ENCODE measurements around the gene CRLF2.
"Not testable (repeated sequence)": the region's sequence is repeated elsewhere in the genome, so short reads cannot be mapped to it uniquely, and the experiment has no call there.

Gene CRLF2

DNA sequence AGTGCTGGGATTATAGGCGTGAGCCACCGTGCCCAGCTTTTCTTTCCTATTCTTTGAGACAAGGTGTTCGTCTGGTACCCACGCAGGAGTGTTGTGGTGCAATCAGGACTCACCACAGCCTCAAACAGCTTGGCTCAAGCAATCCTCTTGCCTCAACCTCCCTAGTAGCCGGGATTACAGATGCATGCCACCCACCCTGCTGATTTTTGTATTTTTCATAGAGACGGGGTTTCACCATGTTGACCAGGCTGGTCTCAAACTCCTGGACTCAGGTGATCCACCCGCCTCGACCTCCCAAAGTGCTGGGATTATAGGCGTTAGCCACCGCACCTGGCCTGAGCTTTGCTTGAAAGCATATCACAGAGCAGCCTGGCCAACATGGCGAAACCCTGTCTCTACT lies 1.5 kb upstream of the CRLF2 start:
- DNase-seq: no peak

DNA sequence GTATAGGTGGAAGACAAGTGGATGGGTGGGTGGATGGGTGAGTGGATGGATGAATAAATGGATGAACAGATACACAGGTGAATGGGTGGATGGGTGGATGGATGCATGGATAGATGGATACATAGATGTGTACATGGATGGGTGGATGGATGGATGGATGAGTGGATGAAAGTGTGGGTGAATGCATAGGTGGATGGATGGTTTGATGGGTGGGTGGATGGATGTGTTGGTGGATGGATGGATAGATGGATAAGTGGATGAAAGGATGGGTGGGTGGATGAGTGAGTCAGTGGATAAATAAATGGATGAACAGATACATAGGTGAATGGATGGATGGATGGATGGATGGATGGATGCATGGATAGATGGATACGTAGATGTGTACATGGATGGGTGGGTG lies 1.6 kb downstream of the CRLF2 start:
- DNase-seq: no peak

DNA sequence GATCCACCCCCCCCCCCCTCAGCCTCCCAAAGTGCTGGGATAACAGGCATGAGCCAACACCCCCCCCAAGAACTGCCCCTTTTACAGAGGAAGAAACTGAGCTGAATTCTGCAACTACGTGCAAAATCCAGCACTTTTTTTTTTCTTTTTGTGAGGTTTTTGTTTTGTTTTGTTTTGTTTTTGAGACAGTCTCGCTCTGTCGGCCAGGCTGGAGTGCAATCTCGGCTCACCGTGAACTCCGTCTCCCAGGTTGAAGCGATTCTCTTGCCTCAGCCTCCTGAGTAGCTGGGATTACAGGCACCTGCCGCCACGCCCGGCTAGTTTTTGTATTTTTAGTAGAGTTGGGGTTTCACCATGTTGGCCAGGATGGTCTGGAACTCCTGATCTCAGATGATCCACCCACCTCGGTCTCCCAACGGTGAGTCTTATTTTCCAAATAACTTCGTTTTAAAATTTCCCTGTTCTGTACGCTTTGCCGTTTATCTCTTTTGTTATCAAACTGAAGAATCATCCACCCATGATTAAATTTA lies 4.9 kb downstream of the CRLF2 start:
- no peak for DNase-seq

DNA sequence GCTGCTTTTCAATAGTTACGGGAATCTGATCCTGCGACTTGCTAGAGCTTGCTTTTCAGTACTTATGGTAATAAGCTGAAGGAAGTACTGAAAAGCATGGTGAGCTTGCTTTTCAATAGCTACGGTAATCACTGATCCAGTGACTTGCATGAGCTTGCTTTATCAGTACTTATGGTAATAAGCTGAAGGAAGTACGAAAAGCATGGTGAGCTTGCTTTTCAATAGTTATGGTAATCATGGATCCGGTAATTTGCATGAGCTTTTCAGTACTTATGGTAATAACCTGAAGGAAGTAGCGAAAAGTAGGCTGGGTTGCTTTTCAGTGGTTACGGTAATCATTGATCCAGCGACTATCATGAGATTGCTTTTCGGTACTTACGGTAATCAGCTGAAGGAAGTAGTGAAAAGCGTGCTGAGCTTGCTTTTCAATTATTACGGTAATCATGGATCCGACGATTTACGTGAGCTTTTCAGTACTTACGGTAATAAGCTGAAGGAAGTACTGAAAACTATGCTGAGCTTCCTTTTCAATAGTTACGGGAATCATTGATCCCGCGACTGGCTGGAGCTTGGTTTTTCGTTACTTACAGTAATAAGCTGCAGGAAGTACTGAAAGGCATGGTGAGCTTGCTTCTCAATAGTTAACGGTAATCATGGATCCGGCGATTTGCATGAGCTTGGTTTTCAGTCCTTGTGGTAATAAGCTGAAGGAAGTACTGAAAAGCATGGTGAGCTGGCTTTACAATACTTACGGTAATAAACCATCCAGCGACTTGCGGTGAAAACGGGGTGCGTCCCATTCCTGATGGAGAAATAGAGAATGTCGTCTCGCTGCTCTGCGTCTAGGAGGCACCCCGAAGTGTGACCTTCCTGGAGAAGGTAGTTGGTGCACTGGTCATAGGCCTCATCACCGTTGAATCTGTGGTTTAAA lies 6.5 kb downstream of the CRLF2 start:
- DNase-seq: no peak

DNA sequence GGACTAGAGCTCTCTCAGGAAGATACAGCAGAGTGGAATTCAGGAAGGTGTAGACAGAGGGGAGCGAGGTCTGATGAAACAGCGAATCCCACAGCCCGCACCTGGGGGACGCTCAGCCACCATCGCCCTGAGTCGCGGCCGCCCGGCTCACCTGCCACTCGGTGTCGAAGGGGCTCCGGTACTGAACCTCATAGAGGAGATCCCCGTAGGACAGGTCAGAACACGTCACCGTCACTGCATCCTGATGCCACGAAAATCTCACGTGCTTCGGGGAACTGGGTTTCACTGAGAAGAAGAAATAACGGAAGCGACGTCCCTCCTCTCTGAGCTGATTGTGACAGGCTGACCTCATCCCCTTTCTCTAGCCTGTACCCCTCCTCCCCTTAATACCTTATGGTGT lies 10.2 kb downstream of the CRLF2 start:
- DNase-seq: no peak

DNA sequence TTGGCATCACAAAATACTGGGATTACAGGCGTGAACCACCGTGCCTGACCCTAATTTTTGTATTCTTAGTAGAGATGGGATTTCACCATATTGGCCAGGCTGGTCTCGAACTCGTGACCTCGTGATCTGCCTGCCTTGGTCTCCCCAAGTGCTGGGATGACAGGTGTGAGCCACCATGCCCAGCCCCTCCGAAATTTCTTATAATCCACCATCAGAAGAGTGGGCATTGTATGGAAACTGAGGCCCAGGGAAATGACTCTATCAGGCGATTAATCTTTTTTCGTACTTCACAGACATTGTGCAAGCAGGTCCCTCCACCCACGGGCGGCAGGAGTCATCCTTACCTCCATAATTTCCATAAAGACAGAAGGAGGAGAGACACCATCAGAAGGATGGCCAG lies 16.0 kb downstream of the CRLF2 start:
- DNase-seq: no peak

DNA sequence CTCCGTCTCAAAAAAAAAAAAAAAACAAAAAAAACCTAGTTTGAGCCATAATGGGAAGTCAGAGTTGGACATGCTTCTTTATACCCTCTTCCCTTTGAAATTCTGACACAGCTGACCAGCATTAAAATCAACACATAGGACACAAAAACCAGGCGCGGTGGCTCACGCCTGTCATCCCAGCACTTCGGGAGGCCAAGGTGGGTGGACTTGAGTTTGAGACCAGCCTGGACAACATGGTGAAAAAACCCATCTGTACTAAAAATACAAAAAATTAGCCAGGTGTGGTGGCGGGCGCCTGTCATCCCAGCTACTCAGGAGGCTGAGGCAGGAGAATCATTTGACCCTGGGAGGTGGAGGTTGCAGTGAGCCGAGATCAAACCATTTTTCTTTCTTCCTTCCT lies 20.3 kb downstream of the CRLF2 start:
- DNase-seq: not testable (repeated sequence)

DNA sequence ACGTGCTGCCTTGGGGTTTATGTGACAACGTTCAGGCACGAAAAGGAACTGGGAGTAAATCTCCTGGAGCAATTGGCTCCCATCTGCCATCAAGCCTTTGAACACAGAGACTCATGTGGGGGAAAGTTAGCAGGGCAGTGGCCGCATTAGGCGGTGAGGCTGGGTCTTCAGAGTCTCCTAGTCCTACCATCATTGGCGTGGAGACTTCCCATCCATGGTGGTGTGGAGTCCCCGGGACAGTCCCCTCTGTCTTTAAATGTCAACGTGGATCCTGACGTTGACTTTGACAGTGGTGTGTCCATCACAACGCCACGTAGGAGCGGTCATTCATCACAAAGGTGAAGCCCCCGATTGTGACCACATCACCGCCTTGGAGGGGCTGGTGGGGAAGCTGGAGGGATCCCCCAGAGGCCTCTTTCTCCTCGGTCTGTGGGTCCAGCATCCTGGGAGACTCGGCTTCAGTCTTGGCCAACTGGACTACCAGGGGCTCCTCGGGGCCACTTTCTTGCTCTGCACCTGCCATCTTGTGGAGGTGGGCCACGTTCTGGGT lies 21.8 kb downstream of the CRLF2 start:
- no peak for DNase-seq

DNA sequence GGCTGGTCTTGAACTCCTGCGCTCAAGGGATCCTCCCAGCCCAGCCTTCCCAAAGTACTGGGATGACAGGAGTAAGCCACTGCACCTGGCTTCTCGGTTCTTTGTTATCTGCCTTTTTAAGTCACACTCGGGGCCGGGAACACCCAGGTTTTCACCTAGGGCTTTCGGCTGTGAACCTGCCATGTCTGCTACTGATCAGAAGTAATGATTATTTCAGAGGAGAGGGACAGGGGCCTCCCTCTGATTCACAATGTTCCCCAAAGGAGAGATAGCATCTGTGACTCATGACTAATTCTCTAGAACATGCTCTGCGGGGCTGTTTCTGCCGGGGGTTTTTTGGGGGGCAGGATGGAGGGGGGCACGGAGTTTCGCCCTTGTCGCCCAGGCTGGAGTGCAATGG lies 26.9 kb downstream of the CRLF2 start:
- DNase-seq: no peak

DNA sequence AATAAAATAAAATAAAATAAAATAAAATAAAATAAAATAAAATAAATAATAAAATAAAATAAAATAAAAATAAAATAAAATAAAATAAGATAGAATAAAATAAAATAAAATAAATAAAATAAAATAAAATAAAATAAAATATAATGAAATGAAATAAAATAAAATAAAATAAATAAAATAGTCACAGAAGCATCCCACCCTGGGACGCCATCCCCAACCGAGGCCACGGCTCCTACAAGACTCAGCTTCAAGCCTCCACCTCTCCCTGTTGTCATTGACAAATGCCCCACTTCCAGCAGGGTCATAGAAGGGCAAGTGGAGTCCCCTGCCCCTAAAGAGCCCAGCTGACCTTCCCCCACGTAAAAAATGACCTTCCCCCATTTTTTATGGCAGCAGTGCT lies 30.2 kb downstream of the CRLF2 start:
- no peak for DNase-seq

DNA sequence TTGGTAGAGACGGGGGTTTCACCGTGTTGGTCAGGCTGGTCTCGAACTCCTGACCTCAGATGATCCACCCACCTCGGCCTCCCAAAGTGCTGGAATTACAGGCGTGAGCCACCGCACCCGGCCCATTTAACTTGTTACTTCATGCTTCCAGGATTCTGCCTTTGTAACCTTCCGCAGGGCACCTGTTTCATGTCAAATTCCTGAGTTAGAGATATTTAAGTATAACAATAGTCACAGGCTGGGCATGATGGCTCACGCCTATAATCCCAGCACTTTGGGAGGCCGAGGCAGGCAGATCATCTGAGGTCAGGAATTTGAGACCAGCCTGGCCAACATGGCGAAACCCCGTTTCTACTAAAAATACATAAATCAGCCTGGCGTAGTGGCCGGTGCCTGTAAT lies 30.8 kb downstream of the CRLF2 start:
- DNase-seq: not testable (repeated sequence)

DNA sequence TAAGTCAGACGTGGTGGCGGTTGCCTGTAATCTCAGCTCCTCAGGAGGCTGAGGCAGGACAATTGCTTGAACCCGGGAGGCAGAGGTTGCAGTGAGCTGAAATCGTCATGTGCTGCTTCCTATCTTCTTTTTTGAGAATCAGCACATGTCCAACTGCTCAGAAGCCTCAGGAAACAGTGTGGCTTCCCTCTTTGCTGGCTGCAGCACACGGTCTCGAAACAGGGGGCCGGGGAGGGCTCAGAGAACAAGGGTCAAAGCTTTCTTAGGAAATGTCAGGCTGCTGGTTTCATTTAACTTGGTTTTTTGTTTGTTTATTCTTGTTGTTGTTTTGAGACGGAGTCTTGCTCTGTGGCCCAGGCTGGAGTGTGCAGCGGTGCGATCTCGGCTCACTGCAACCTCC lies 31.3 kb downstream of the CRLF2 start:
- DNase-seq: no peak

DNA sequence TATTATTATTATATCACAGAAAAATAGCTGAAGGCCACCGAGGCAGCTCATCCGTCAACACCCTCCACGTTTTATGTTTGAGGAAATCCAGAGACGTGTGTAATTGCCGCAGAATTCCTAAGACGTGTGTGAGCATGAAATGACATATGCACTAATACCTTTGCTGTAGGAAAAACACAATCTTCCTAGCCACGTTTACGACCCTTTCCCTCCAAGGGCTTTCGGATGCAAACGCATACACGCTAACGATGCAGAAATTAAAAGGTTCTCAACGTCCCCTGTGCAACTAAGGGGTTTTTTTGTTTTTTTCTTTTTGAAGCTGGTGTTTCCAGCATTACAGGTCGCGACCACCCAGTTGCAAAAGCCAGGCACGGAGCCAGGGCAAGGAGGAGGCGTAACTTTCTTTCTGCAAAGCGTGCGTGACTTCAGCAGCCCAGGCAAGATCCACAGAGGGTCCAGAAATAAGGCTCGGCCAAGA lies 33.8 kb downstream of the CRLF2 start:
- DNase-seq: no peak

DNA sequence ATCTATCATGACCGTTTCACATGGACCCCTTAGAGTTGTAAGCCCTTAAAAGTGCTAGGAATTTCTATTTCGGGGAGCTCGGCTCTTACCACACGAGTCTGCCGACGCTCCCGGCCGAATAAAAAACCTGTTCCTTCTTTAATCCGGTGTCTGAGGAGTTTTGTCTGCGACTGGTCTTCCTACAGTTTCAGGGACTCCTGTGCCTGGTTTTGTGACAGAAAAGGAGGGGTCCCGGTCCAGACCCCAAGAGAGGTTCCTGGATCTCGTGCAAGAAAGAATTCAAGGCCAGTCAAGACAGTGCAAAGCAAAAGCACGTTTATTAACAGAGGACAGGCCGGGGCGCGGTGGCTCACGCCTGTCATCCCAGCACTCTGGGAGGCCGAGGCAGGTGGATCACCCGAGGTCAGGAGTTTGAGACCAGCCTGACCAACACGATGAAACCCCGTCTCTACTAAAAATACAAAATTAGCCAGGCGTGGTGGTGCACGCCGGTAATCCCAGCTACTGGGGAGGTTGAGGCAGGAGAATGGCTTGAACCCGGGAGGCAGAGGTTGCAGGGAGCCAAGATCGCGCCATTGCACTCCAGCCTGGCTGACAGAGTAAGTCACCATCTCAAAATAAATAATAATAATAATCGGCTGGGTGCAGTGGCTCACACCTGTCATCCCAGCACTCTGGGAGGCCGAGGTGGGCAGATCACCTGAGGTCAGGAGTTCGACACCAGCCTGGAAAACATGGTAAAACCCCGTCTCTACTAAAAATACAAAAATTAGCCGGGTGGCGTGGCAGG lies 35.7 kb downstream of the CRLF2 start:
- DNase-seq: not testable (repeated sequence)

DNA sequence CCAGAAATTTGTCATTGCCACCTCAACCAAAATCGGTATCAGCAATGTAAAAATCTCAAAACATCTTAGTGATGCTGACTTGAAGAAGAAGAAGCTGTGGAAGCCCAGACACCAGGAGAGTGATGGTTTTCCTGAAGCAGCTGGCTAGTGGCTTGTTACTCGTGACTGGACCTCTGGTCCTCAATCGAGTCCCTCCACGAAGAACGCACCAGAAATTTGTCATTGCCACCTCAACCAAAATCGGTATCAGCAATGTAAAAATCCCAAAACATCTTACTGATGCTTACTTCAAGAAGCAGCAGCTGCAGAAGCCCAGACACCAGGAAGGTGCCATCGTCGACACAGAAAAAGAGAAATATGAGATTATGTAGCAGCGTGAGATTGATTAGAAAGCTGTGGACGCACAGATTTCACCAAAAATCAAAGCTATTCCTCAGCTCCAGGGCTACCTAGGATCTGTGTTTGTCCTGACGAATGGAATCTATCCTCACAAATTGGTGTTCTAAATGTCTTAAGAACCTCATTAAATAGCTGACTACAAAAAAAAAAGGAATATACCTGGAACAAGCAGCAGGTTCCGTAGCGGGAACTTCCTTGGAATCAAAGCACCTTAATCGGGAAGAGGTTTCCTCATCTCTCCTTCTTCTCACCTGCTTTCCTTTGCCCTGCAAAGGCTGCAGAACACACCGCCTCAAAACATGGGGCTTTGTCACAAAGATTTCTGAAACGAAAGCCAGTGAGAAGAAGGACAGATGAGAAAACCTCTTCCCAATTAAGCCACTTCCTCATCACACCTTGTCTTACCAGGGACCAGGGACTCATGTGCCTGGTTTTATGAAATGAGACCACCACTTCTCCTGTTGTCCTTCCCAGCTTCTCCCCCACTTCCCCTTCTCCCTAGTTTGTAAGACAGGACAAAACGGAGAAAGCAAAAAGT lies 37.6 kb downstream of the CRLF2 start:
- not testable (repeated sequence) for DNase-seq

DNA sequence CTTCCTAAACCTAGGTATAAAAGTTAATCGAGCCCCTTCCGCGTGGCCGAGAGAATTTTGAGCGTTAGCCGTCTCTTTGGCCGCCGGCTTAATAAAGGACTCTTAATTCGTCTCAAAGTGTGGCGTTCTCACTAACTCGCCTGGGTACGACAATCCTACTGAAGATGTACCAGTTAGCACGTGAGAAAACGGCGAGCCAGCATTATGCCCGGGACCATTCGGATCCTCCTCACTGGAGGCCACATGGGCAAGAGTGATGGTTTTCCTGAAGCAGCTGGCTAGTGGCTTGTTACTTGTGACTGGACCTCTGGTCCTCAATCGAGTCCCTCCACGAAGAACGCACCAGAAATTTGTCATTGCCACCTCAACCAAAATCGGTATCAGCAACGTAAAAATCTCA lies 39.0 kb downstream of the CRLF2 start:
- not testable (repeated sequence) for DNase-seq

DNA sequence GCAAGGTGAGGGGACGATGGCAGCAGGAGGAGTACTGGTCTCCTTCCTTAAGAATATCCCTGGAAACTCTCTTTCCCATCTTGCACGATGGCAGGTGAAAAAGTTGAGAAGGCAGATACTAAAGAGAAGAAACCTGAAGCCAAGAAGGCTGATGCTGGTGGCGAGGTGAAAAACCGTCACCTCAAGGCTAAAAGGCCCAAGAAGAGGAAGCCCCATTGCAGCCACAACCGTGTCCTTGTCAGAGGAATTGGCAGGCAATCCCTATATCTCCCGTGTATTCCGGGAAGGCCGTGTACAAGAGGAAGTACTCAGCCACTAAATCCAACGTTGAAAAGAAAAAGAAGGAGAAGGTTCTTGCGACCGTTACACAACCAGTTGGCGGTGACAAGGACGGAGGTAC lies 40.0 kb downstream of the CRLF2 start:
- no peak for DNase-seq

DNA sequence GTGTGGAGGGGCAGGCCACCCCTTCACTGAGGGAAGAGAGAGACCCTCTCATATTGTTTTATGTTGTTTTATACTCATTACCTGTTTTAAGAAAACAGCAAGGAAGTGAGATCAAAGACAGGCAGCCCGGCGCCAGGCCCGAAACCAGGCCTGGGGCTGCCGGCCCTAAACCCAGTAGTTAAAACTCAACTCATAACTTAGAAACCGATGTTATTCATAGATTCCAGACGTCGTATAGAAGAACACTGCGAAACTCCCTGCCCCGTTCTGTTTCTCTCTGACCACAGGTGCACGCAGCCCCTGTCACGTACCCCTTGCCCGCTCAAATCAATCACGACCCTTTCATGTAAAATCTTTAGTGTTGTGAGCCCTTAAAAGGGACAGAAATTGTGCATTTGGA lies 40.5 kb downstream of the CRLF2 start:
- not testable (repeated sequence) for DNase-seq

DNA sequence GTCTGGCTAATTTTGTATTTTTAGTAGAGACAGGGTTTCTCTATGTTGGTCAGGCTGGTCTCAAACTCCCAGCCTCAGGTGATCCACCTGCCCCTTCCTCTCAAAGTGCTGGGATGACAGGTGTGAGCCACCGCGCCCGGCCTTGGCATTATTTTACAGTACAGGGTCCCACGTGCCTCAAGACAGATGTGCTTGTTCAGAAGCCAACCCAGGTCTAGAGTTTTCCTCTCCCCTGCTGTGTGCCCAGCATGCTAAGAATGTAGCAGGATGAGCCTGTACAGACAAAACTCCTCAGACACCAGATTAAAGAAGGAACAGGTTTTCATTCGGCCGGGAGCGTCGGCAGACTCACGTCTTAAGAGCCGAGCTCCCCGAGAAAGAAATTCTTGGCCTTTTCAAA lies 42.2 kb downstream of the CRLF2 start:
- DNase-seq: no peak

DNA sequence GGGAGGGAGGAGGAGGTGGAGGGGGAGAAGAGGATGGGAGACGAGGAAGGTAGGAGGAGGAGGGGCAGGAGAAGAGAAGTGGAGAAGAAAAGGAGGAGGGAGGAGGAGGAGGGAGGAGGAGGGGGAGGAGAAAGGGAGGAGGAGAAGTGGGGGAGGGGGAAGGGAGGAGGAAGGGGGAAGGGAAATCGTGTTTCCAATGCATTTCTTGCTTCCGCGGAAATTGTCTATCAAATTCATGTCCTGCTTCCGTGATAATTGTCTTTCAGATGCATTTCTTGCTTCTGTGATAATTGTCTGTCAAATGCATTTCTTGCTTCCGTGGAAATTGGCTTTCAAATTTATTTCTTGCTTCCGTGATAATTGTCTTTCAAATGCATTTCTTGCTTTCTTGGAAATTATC lies 43.3 kb downstream of the CRLF2 start:
- DNase-seq: no peak

DNA sequence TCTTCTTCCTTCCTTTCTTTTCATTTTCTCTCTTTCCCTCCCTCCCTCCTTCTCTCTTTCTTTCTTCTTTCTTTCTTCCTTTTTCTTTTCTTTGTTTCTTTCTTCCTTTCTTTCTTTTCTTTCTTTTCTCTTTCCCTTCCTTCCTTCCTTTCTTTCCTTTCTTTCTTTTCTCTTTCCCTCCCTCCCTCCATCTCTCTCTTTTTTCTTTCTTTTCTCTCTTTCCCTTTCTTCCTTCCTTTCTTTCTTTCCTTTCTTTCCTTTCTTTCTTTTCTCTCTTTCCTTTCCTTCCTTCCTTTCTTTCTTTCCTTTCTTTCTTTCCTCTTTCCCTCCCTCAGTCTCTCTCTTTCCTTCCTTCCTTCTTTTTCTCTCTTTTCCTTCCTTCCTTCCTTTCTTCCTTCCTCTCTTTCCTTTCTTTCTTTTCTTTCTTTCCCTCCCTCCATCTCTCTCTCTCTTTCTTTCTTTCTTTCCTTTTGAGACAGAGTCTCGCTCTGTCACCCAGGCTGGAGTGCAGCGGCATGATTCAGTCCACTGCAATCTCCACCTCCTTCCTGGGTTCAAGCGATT lies 44.4 kb downstream of the CRLF2 start:
- no peak for DNase-seq

DNA sequence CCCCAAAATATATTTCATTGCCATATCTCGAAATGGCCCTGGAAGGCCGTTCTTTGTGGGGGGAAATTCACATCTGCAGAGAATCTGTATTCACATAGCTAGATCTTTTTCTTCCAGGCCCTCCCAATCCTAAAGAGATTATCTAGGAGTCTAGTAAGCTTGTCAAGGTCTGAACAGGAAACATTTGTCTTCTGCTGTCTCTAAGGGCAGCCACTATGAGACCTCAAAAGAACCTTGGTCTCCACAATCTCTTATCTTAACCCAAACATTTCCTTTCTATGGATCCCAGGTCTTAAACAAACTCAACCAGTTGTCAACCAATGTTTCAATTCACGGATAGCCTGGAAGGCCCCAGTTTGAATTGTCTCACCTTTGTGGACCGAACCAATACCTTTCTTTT lies 45.0 kb downstream of the CRLF2 start:
- no peak for DNase-seq

Measured in NCI-H748 treated with DMSO at 0.1 percent for 48 hours (cell line).